B cell (primary cell): Measurements from ENCODE around the gene RSPH3.

Experiments
- EZH2 ChIP-seq: IDR thresholded peaks from 2 replicates; pipeline ENCODE4 v1.6.1; 2012; ENCODE audit warnings: borderline replicate concordance, low read depth, mild to moderate bottlenecking, moderate library complexity, low read length; ENCODE audit not compliant: insufficient read depth, poor library complexity, severe bottlenecking
- TF ChIP-seq, protein P1 (sequence below): fragments of 200-600 bp; IDR thresholded peaks from one replicate; pipeline ENCODE4 v1.8.0; 2022; ENCODE audit warnings: antibody characterized with exemption, mild to moderate bottlenecking

DNA sequence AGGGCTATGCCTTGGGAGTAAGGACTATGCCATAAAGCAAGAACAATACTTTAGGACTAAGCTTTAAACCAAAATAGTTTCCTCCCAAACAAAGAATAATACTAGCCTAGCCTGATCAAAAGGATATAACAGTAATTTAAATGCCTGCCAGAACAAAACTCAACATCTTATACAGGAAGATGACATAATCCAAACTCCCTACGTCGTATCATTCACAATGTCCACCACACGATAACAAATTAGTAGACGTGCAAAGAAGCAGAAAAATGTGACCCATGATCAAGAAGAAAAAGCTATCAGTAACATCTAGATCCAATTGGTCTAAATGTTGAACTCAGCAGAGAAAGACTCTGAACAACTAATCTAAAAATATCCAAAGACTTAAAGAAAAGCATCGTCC, 65.8 kb downstream of the RSPH3 start:
- TF ChIP-seq, protein P1, sequence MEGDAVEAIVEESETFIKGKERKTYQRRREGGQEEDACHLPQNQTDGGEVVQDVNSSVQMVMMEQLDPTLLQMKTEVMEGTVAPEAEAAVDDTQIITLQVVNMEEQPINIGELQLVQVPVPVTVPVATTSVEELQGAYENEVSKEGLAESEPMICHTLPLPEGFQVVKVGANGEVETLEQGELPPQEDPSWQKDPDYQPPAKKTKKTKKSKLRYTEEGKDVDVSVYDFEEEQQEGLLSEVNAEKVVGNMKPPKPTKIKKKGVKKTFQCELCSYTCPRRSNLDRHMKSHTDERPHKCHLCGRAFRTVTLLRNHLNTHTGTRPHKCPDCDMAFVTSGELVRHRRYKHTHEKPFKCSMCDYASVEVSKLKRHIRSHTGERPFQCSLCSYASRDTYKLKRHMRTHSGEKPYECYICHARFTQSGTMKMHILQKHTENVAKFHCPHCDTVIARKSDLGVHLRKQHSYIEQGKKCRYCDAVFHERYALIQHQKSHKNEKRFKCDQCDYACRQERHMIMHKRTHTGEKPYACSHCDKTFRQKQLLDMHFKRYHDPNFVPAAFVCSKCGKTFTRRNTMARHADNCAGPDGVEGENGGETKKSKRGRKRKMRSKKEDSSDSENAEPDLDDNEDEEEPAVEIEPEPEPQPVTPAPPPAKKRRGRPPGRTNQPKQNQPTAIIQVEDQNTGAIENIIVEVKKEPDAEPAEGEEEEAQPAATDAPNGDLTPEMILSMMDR = no peak
- no peak for TF ChIP-seq EZH2
